Dermis blood vessel endothelial cell (primary cell): ENCODE results near the gene UNC13A. TPM values are rescaled to one million over a fixed set of nuclear protein-coding genes. Genes with fewer than 3 reads are reported as not detected.
"Not testable (repeated sequence)": the region's sequence is repeated elsewhere in the genome, so short reads cannot be mapped to it uniquely, and the experiment has no call there.

Experiments used
- DNase-seq: peaks from one replicate; pipeline ENCODE4 v3.0.0; 2010
- total RNA-seq: library from RNA; depleted of rRNA; stranded (reverse); fragments of >200 nt; gene quantifications from 2 replicates; pipeline ENCODE4 v1.2.3, GENCODE V29; 2014

Gene UNC13A
- total RNA-seq, 1 donor from 2014 or later, result under 0.01 TPM

- DNase-seq, result no peak
Measured at GRCh38 chr19:17562097-17562496, 126.1 kb downstream of the UNC13A start.

- peak; percentile 94 for DNase-seq
Measured at GRCh38 chr19:17560205-17560595, 128.0 kb downstream of the UNC13A start.

GRCh38 chr19:17557466-17557865, 130.7 kb downstream of the UNC13A start:
- no peak for DNase-seq

GRCh38 chr19:17556995-17557394, 131.2 kb downstream of the UNC13A start:
- no peak for DNase-seq

- peak; percentile 77 for DNase-seq
Measured at GRCh38 chr19:17555929-17556813, 132.0 kb downstream of the UNC13A start.

- DNase-seq, result peak; percentile 99
Measured at GRCh38 chr19:17555480-17555928, 132.7 kb downstream of the UNC13A start, which contains the start of gene COLGALT1. COLGALT1 (plus strand) TSS chr19:17555649; CDS start chr19:17555714, 65 bp downstream.

GRCh38 chr19:17554968-17555479, 133.1 kb downstream of the UNC13A start:
- no peak for DNase-seq

- DNase-seq, result peak; percentile 100
Measured at GRCh38 chr19:17553256-17553655, 134.9 kb downstream of the UNC13A start.

GRCh38 chr19:17552735-17553134, 135.4 kb downstream of the UNC13A start:
- not testable (repeated sequence) for DNase-seq

Other genes starting within 250 kb of the UNC13A start
- not detected in 2 replicates for gene TMEM221, start 239.7 kb downstream of the UNC13A start, total RNA-seq
- not detected in 2 replicates for gene NXNL1, start 227.4 kb downstream of the UNC13A start, total RNA-seq
- 31.7 and 35.5 TPM in 2 replicates for gene SLC27A1, start 217.8 kb downstream of the UNC13A start, total RNA-seq
- gene PGLS, start 176.7 kb downstream of the UNC13A start, total RNA-seq, result 65.7 and 74.7 TPM in 2 replicates
- 105 and 106 TPM in 2 replicates for gene COLGALT1, start 132.7 kb downstream of the UNC13A start, total RNA-seq
- 47.8 and 81.4 TPM in 2 replicates for gene MAP1S, start 31.1 kb upstream of the UNC13A start, total RNA-seq
- gene FCHO1, start 63.1 kb upstream of the UNC13A start, total RNA-seq, result 0.51 and 0.56 TPM in 2 replicates
- 0.42 TPM in 1 of 2 replicates, not detected in the other for gene B3GNT3, start 106.8 kb upstream of the UNC13A start, total RNA-seq
- gene INSL3, start 133.2 kb upstream of the UNC13A start, total RNA-seq, result not detected in 2 replicates
- gene JAK3, start 159.6 kb upstream of the UNC13A start, total RNA-seq, result 3.2 and 4.1 TPM in 2 replicates
- 793 and 1,347 TPM in 2 replicates for gene RPL18A, start 171.6 kb upstream of the UNC13A start, total RNA-seq
- gene SLC5A5, start 183.6 kb upstream of the UNC13A start, total RNA-seq, result not detected in 2 replicates
- 24.8 and 58.4 TPM in 2 replicates for gene CCDC124, start 244.7 kb upstream of the UNC13A start, total RNA-seq